PC-3 (cell line): ENCODE data around the gene CYP1B1.
"Not testable (repeated sequence)": the region's sequence is repeated elsewhere in the genome, so short reads cannot be mapped to it uniquely, and the experiment has no call there.

Experiments used
- EZH2 ChIP-seq: fragments of 300-600 bp; sonication (generic); IDR thresholded peaks from one replicate; pipeline ENCODE4 v1.6.1; 2017; ENCODE audit warnings: antibody characterized with exemption, mild to moderate bottlenecking, low read length; ENCODE audit not compliant: unreplicated experiment
- EZH2phosphoT487 ChIP-seq: fragments of 300-600 bp; sonication (generic); IDR thresholded peaks from 2 replicates; pipeline ENCODE4 v1.6.1; 2018; ENCODE audit warnings: mild to moderate bottlenecking, antibody characterized with exemption, low read length, borderline replicate concordance
- TF ChIP-seq, protein P1 (sequence below): fragments of 300-600 bp; sonication (generic); conservative IDR thresholded peaks from 2 replicates; pipeline ENCODE4 v1.5.1; 2017; ENCODE audit warnings: antibody characterized with exemption, low read depth, mild to moderate bottlenecking, low read length

- not testable (repeated sequence) for TF ChIP-seq EZH2, EZH2phosphoT487
- TF ChIP-seq, protein P1, sequence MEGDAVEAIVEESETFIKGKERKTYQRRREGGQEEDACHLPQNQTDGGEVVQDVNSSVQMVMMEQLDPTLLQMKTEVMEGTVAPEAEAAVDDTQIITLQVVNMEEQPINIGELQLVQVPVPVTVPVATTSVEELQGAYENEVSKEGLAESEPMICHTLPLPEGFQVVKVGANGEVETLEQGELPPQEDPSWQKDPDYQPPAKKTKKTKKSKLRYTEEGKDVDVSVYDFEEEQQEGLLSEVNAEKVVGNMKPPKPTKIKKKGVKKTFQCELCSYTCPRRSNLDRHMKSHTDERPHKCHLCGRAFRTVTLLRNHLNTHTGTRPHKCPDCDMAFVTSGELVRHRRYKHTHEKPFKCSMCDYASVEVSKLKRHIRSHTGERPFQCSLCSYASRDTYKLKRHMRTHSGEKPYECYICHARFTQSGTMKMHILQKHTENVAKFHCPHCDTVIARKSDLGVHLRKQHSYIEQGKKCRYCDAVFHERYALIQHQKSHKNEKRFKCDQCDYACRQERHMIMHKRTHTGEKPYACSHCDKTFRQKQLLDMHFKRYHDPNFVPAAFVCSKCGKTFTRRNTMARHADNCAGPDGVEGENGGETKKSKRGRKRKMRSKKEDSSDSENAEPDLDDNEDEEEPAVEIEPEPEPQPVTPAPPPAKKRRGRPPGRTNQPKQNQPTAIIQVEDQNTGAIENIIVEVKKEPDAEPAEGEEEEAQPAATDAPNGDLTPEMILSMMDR = not testable (repeated sequence)
Measured at GRCh38 chr2:38090212-38090611, 14.3 kb upstream of the CYP1B1 start.
